HG03066 (cell line): ENCODE measurements around the gene TPM2.

ENCODE experiments used
- ATAC-seq: cut with Tn5 transposase; IDR thresholded peaks from one replicate; pipeline ENCODE4 v1.9.1; 2021; ENCODE audit warnings: low read depth; ENCODE audit not compliant: unreplicated experiment

Gene TPM2

GRCh38 chr9:35679766-35680330, 9.9 kb downstream of the TPM2 start:
- ATAC-seq: no peak

DNA sequence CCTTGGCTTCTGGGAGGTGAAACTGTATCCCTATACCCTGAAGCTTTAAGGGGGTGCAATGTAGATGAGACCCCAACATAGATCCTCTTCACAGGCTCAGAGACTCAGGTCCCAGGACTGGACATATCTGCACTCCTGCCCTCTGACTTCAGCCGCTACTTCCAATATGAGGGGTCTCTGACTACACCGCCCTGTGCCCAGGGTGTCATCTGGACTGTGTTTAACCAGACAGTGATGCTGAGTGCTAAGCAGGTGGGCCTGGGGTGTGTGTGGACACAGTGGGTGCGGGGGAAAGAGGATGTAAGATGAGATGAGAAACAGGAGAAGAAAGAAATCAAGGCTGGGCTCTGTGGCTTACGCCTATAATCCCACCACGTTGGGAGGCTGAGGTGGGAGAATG, 10.6 kb downstream of the TPM2 start:
- no peak for ATAC-seq

DNA sequence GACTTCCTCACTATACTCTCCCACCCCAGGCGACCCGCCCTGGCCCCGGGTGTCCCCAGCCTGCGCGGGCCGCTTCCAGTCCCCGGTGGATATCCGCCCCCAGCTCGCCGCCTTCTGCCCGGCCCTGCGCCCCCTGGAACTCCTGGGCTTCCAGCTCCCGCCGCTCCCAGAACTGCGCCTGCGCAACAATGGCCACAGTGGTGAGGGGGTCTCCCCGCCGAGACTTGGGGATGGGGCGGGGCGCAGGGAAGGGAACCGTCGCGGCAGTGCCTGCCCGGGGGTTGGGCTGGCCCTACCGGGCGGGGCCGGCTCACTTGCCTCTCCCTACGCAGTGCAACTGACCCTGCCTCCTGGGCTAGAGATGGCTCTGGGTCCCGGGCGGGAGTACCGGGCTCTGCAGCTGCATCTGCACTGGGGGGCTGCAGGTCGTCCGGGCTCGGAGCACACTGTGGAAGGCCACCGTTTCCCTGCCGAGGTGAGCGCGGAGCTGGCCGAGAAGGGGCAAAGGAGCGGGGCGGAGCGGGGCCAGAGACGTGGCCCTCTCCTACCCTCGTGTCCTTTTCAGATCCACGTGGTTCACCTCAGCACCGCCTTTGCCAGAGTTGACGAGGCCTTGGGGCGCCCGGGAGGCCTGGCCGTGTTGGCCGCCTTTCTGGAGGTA, 13.9 kb downstream of the TPM2 start:
- ATAC-seq: no peak

GRCh38 chr9:35675204-35675603, 14.5 kb downstream of the TPM2 start:
- ATAC-seq: no peak

- ATAC-seq: no peak
Measured at GRCh38 chr9:35674025-35674361, 15.7 kb downstream of the TPM2 start.

DNA sequence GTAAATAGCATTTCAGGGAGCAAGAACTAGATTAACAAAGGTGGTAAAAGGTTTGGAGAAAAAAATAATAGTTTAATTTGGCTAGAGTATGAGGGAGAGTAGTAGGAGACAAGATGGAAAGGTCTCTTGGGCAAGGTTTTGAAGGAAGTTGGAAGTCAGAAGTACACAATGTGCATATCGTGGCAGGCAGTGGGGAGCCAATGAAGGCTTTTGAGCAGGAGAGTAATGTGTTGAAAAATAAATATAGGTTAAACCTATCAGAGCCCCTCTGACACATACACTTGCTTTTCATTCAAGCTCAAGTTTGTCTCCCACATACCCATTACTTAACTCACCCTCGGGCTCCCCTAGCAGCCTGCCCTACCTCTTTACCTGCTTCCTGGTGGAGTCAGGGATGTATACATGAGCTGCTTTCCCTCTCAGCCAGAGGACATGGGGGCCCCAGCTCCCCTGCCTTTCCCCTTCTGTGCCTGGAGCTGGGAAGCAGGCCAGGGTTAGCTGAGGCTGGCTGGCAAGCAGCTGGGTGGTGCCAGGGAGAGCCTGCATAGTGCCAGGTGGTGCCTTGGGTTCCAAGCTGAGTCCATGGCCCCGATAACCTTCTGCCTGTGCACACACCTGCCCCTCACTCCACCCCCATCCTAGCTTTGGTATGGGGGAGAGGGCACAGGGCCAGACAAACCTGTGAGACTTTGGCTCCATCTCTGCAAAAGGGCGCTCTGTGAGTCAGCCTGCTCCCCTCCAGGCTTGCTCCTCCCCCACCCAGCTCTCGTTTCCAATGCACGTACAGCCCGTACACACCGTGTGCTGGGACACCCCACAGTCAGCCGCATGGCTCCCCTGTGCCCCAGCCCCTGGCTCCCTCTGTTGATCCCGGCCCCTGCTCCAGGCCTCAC, 16.3 kb downstream of the TPM2 start, which contains the start of gene CA9:
TSS of gene CA9 (plus strand) at position 797 of the 893 bp plus-strand sequence. CDS start at position 829, 32 bp downstream.
- no peak for ATAC-seq

- no peak for ATAC-seq
Measured at GRCh38 chr9:35669331-35670145, 20.2 kb downstream of the TPM2 start.

- no peak for ATAC-seq
Measured at GRCh38 chr9:35667939-35668338, 21.8 kb downstream of the TPM2 start.

GRCh38 chr9:35666549-35666948, 23.2 kb downstream of the TPM2 start:
- ATAC-seq: no peak

DNA sequence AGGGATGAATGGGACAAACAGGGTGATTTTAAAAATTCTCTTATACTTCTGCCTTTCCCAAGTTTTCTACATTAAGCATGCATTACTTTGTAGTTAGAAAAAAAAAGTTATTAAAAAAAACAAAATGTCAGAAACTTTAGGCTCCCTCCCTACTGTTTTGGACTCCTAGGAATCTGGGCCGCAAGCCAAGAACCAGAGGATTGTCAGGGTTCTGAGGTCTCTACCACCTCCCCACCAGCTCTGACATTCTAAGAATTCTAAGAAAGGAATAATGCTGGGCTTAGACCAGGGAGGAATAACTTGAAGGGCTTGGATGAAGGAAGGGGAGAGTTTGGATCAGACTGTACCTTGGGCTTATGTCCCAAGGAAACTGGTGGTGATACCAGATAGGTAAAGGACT, 23.7 kb downstream of the TPM2 start:
- no peak for ATAC-seq

DNA sequence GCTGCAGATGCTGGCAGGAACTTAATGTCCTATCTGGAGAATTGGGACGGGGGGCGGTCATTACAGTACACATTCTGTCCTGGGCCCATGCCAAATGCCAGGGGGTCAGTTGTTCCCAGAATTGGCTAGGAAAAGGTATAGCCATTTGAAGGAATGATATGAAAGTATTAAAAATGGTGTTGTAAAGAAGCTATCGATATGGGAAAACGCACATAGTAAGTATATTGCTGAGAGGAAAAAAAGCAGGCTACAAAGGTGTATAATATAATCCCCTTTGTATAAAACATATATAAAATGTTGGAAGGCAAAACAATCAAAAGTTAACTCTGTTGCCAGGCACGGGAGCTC, 24.3 kb downstream of the TPM2 start:
- ATAC-seq: no peak

DNA sequence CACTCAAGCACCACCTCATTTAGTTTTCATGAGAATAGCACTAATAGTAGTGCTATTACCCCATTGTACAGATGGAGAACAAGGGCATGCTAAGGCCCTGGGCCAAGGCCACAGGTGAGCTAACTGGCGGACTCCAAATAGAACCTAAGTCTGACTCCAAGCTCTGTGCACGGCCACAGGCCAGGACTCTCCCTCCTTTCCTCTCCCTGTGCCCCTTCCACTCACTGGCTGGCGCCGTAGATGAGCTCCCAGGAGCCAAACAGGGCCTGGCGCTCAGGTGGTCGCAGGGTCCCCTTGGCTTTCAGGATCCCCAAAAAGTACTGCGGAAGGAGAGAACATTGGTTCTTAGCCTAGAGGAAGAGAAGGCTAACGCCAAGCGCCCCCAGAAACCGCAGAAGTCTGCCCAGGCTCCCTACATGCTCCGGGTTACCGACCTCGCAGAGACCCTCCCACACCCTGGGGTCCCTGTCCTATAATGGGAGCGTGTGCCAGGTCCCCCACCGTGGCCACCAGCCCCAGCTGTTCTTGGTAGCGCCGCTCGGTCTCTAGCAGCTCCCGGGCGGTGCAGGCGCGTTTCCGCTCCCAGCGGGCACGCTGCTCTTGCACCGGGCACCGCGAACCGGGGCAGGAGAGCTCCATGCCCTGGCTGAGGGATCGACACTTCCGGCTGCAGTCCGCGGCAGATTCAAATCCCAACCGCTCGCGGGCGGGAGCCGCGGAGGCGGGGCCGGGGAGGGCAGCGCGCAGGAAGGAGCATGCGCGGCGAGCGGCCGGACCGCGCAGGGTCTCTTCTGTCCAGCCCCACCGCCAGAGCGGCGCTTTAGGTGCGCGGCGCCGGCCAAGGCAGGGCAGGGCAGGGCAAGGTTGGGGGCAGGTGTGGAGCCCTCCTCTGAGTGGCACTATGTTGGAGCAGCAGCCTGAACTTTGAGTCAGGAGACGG, 24.9 kb downstream of the TPM2 start, which contains the start of gene ARHGEF39:
TSS of gene ARHGEF39 (minus strand) at position 665 of the 940 bp plus-strand sequence. CDS start at position 639, 26 bp downstream.
- ATAC-seq: peak; percentile 72

DNA sequence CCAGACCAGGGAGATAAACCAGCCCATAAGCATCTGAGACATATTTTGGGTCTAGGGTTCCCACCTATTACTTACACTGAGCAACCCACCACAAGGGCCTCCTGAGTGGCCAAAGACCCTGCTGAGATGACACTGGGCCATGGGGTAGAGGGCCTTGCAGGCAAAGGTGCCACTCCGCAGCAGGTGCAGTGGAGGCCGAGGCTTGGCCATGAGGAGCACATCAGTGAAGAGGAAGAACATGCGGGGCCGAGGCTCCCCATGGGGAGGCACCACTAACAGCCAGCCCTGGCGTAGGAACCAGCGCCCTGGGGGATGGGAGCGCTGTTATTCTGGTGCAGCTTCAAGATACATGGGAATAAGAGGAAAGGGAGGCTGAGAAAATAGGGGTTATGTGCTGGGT, 27.3 kb downstream of the TPM2 start:
- ATAC-seq: no peak

DNA sequence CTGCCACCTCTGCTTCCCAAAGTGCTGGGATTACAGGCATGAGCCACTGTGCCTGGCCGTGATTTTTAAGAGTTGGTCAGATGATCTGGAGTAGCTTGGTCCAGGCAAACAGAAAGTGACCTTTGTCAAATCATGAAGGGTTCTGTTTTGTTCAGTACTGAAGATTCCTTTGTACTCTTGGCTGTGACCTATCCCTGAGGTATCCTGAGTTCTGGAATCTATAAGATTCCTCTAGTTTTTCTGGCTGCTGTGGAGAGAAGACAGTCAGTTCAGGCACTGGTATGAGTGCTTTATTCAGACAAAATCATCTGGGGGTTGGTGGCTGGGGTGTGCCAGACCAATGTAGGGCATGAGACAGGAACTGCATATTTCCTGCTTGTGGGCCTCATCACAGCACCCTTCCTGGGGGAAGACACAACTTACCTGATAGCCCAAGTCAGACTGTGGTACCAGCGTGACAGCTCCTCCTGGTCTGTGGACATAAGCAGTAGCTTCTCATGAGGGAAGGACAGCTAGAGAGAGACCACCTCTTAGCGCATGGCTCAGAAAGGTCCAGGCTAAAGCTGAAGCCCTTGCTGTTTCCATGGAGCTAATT, 27.9 kb downstream of the TPM2 start:
- ATAC-seq: no peak

- ATAC-seq: no peak
Measured at GRCh38 chr9:35660966-35661415, 28.7 kb downstream of the TPM2 start.

DNA sequence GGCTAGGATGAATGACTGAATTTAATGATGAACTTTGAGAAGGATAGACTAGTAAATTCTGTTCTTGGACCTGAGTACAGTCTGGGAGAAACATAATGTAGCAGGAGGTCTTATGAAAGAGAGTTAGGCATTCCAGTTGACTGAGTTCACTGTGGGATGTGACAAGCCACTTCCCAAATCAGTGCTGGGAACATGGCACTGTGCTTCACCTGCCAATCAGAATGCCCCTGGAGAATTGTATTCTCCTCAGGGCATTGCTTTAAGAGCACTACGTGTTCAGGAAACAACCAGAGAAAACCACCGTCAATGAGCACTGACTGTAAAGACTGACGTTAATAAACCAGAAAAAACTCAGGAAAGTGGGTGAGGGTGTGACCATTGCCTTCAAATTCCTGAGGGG, 30.4 kb downstream of the TPM2 start:
- no peak for ATAC-seq

- ATAC-seq: no peak
Measured at GRCh38 chr9:35658968-35659220, 30.8 kb downstream of the TPM2 start.

DNA sequence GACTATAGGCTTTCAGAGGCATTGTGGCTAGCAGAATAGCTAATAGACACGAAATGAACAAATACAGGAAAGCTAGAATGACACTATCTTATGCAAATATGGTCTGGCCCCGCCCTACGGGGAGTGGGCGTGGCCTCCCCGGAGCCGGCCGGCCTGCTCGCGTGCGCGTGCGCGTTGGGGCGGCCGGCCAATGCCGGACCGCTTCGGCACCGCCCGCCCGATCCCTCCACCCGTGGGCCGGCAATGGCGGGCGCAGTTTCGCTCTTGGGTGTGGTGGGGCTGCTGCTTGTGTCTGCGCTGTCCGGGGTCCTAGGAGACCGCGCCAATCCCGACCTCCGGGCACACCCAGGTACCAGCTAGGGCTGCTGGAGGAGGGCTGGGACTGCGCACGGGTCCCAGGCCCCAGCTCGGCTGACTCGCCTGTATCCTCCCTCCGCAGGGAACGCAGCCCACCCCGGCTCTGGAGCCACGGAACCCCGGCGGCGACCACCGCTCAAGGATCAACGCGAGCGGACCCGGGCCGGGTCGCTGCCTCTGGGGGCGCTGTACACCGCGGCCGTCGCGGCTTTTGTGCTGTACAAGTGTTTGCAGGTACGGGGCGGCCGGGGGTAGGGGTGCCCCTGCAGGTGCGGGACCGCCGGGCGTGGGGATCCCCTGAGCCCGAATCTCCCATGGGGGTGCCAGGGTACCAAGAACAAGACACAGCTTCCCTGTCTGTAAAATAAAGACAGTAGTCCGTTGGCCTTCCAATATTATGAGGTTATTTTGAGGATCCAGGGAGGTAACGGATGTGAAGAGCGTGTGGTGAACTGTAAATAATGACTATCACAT, 31.4 kb downstream of the TPM2 start, which contains the start of gene CCDC107:
TSS of gene CCDC107 (plus strand) at position 156 of the 831 bp plus-strand sequence. CDS start at position 244, 88 bp downstream.
- peak; percentile 52 for ATAC-seq
